HG03571 (cell line): ENCODE measurements around the gene COL5A1.

Experiments used
- ATAC-seq: cut with Tn5 transposase; IDR thresholded peaks from one replicate; pipeline ENCODE4 v1.9.1; 2021; ENCODE audit not compliant: unreplicated experiment

COL5A1 gene

GRCh38 chr9:134809826-134810225 lies 168.2 kb downstream of the COL5A1 start:
- ATAC-seq = no peak

- no peak for ATAC-seq
Measured at GRCh38 chr9:134811079-134811672, 169.6 kb downstream of the COL5A1 start.

GRCh38 chr9:134811673-134812342 lies 170.2 kb downstream of the COL5A1 start:
- ATAC-seq = no peak

GRCh38 chr9:134812343-134812673 lies 170.7 kb downstream of the COL5A1 start:
- ATAC-seq = no peak

- no peak for ATAC-seq
Measured at GRCh38 chr9:134813841-134814240, 172.2 kb downstream of the COL5A1 start.

GRCh38 chr9:134814598-134815215 lies 173.1 kb downstream of the COL5A1 start:
- ATAC-seq = no peak

- ATAC-seq = no peak
Measured at GRCh38 chr9:134815435-134816214, 174.0 kb downstream of the COL5A1 start.

- ATAC-seq = no peak
Measured at GRCh38 chr9:134816264-134816663, 174.7 kb downstream of the COL5A1 start.

GRCh38 chr9:134818000-134818568 lies 176.5 kb downstream of the COL5A1 start:
- no peak for ATAC-seq

GRCh38 chr9:134818591-134818990 lies 177.0 kb downstream of the COL5A1 start:
- ATAC-seq = no peak

- ATAC-seq = no peak
Measured at GRCh38 chr9:134820901-134821300, 179.3 kb downstream of the COL5A1 start.

- ATAC-seq = no peak
Measured at GRCh38 chr9:134822541-134822940, 180.9 kb downstream of the COL5A1 start.

GRCh38 chr9:134823623-134824022 lies 182.0 kb downstream of the COL5A1 start:
- no peak for ATAC-seq

- no peak for ATAC-seq
Measured at GRCh38 chr9:134824583-134824982, 183.0 kb downstream of the COL5A1 start.

GRCh38 chr9:134825025-134825424 lies 183.4 kb downstream of the COL5A1 start:
- no peak for ATAC-seq

- ATAC-seq = no peak
Measured at GRCh38 chr9:134826336-134827285, 185.0 kb downstream of the COL5A1 start.

GRCh38 chr9:134827559-134827958 lies 186.0 kb downstream of the COL5A1 start:
- ATAC-seq = no peak

- no peak for ATAC-seq
Measured at GRCh38 chr9:134827993-134828392, 186.4 kb downstream of the COL5A1 start.

GRCh38 chr9:134828892-134829291 lies 187.3 kb downstream of the COL5A1 start:
- no peak for ATAC-seq

- ATAC-seq = no peak
Measured at GRCh38 chr9:134829356-134829937, 187.8 kb downstream of the COL5A1 start.
